ENCODE measurements around the gene SORBS2. TPM values are rescaled to one million over a fixed set of nuclear protein-coding genes. Genes with fewer than 3 reads are reported as not detected.

SORBS2 gene
- total and polyA plus RNA-seq, 2 of the 8 experiments (the other 6 are each of a cell fraction or from before 2014, with no cell fraction given): 73.0 to 87.1 TPM

DNA sequence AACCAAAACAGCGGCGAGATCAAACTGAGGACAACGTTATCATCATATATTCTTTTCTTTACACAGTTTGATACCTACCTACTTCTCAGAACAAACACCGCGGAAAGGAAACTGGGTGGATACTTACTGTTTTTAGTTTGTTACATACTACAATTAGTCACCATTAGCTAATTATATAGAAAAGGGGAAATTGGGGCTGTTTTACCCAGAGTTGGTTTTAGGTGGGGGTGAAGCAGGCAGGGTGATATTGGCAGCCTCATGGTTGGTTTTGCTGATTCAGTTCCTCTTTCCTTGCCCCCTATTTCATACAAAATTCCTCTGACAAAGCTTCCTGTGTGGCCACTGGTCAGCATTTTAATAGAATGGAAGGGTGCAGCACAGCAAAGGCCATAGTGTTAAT, 77.8 kb downstream of the SORBS2 start:
- POLR2A ChIA-PET (ENCODE audit: partially characterized antibody): no interaction called here

More for the DNA sequence above, 77.8 kb downstream of the SORBS2 start:
- peaks cover 0 to 6% of the 10 kb centered on the region in 2 experiments; a peak in 2 of 4 replicates for H3K79me2 ChIP-seq (ENCODE audit: control insufficient read depth in 1 of 2, insufficient read depth in 2 of 2, low read length in 2 of 2)
- H3K79me1 ChIP-seq (ENCODE audit: low read depth, low read length): no peaks in the 10 kb centered on the region; the same call in 1 of the 2 replicates
- H3K27me3 ChIP-seq (replicated peaks in 1 of 4; ENCODE audit: control insufficient read depth in 3 of 4, extremely low read depth in 1 of 4, insufficient read depth in 3 of 4, low read length in 3 of 4): no peaks in the 10 kb centered on the region
- H3K14ac ChIP-seq (ENCODE audit: insufficient read length): no peak overlapping the region
- H3K9ac ChIP-seq (replicated peaks in 1 of 4; ENCODE audit: extremely low read depth in 1 of 4, low read depth in 3 of 4, low read length in 3 of 4): no peak overlapping the region
- no peak for DNase-seq (ENCODE audit: low read depth in 1 of 2, low spot score in 2 of 2)
- H3K36me3 ChIP-seq (ENCODE audit: control insufficient read depth in 2 of 4, insufficient read depth in 4 of 4, low read length in 3 of 4): peaks cover 0 to 12% (median 0%) of the 10 kb centered on the region in 4 experiments; a peak in 3 of 8 replicates
- no peak overlapping the region for H2BK15ac ChIP-seq (ENCODE audit: low read length)
- H3K18ac ChIP-seq (ENCODE audit: extremely low read depth, low read length): no peak overlapping the region
- H3K23ac ChIP-seq (ENCODE audit: insufficient read length): no peak overlapping the region
- peaks cover 6 to 20% (median 16%) of the 10 kb centered on the region in 4 experiments for H3K4me1 ChIP-seq (replicated peaks in 1 of 4; ENCODE audit: control insufficient read depth in 3 of 4, insufficient read depth in 4 of 4, low read length in 3 of 4)
- H3K27ac ChIP-seq (ENCODE audit: low read depth, low read length): no peak overlapping the region
- H2AK5ac ChIP-seq (ENCODE audit: low read depth, low read length): no peak overlapping the region
- no peak for FAIRE-seq
- H4K91ac ChIP-seq (replicated peaks; ENCODE audit: insufficient read length, low read length): no peak overlapping the region
- TF ChIP-seq KDM1A (IDR thresholded peaks at IDR 0.05; ENCODE audit: borderline replicate concordance, low read length) (no peak), BACH1 (IDR thresholded peaks at IDR 0.05; ENCODE audit: low read length) (no peak), POU5F1 (IDR thresholded peaks at IDR 0.05; ENCODE audit: low read depth, low read length) (no peak), POLR2AphosphoS5 (IDR thresholded peaks at IDR 0.05; ENCODE audit: low read depth, low read length) (no peak), RXRA (IDR thresholded peaks at IDR 0.05; ENCODE audit: insufficient read depth, low read depth, low read length) (no peak), PHF8 (conservative IDR thresholded peaks at IDR 0.05; ENCODE audit: low read depth, low read length) (no peak), EZH2 (IDR thresholded peaks at IDR 0.05; ENCODE audit: low read depth, low read length, severe bottlenecking) (no peak), KDM5A (IDR thresholded peaks at IDR 0.05; ENCODE audit: low read length) (no peak), TAF1 (IDR thresholded peaks at IDR 0.05; ENCODE audit: low read depth, low read length) (no peak), TAF7 (optimal IDR thresholded peaks at IDR 0.05; ENCODE audit: borderline replicate concordance, low read depth, low read length) (no peak), CBX8 (IDR thresholded peaks at IDR 0.05; ENCODE audit: borderline replicate concordance, low read depth, low read length) (no peak), YY1 (IDR thresholded peaks at IDR 0.05; ENCODE audit: low read depth, low read length) (no peak)
- H3K4me2 ChIP-seq (ENCODE audit: insufficient read depth in 1 of 2, low read depth in 2 of 2, low read length in 2 of 2): no peak overlapping the region
- H2AFZ ChIP-seq (ENCODE audit: low read length): no peak overlapping the region
- no peak overlapping the region for H2BK12ac ChIP-seq (ENCODE audit: low read depth, low read length)
- H3K4ac ChIP-seq (replicated peaks; ENCODE audit: insufficient read length, low read depth, low read length): no peak overlapping the region
- no peak overlapping the region for H3K4me3 ChIP-seq (ENCODE audit: extremely low read depth in 1 of 4, insufficient read depth in 2 of 4, low read depth in 3 of 4, low read length in 4 of 4)
- CTCF ChIA-PET (ENCODE audit: partially characterized antibody): interaction anchor here (0.5 to 0.9 kb wide), 3 partner anchors 62 to 287 kb away, joined by 3 read pairs; no protein-coding TSS in a partner anchor
- no peak overlapping the region for H2BK20ac ChIP-seq (ENCODE audit: low read length)
- H2BK120ac ChIP-seq (replicated peaks; ENCODE audit: low read depth, low read length): no peak overlapping the region
- H3K23me2 ChIP-seq (ENCODE audit: low read depth, low read length): no peaks in the 10 kb centered on the region
- WGBS, 2 experiments (ENCODE audit: extremely low coverage in 1 of 2, insufficient coverage in 1 of 2, insufficient read length in 1 of 2, insufficient replicate concordance in 2 of 2, low coverage in 1 of 2, low lambda C conversion rate in 2 of 2, missing lambda C conversion rate in 1 of 2): 96% methylated on average over 5 of the region's 5 CpGs; no CpG with 5 or more reads in 1 of the 2 experiments
- no peaks in the 10 kb centered on the region for H4K20me1 ChIP-seq (replicated peaks in 1 of 2; ENCODE audit: control insufficient read depth in 1 of 2, insufficient read depth in 2 of 2, low read length in 2 of 2)
- peaks cover 0 to 2% of the 10 kb centered on the region in 2 experiments; a peak in 2 of 4 replicates for H3K9me3 ChIP-seq (ENCODE audit: insufficient read depth in 2 of 2, low read depth in 1 of 2, low read length in 1 of 2)
- H4K8ac ChIP-seq (ENCODE audit: extremely low read depth, insufficient read depth, low read length): no peak overlapping the region
- no peak overlapping the region for H4K5ac ChIP-seq (ENCODE audit: insufficient read length, low read depth, low read length)
- no peak overlapping the region for H3K56ac ChIP-seq (replicated peaks; ENCODE audit: insufficient read length, low read depth, low read length)
- H2BK5ac ChIP-seq (ENCODE audit: low read depth, low read length): no peak overlapping the region
